ENCODE measurements around the gene PRKN. TPM values are rescaled to one million over a fixed set of nuclear protein-coding genes. Genes with fewer than 3 reads are reported as not detected.
A peak's percentile ranks its signal among the peaks of the same experiment; 100 is the strongest.

PRKN gene
- total RNA-seq, 1 donor from 2014 or later, result 2.8 TPM

DNA sequence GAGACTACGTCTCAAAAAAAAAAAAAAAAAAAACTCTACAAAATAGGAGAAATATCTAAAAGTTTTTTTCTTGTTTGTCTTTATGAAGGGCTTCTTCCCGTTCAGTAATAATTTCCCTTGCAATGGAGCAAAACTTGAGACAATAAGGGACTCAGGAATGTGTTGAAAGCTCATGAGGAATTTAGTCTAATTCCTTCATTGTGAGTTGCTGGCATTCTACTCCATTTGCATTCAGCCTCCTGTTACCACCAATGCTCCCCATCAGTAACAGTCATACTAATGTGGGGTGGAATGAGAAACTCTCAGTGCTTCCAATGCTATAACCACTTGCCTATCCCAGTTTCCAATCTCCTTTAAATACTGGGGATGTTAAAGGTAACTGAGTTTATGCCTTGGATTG, 877.0 kb downstream of the PRKN start:
- Histone ChIP-seq H3F3A (ENCODE audit: low read depth) (peaks cover 3% of the 10 kb centered on the region), H3K4me1 (peaks cover 11% of the 10 kb centered on the region), H3K27ac (peak overlapping the region; percentile 23), H2AFZ (replicated peaks) (no peak overlapping the region), H4K20me1 (ENCODE audit: low read depth) (no peaks in the 10 kb centered on the region), H3K27me3 (no peaks in the 10 kb centered on the region), H3K9ac (no peak overlapping the region), H3K79me2 (ENCODE audit: low read depth) (no peaks in the 10 kb centered on the region), H3K4me3 (no peak overlapping the region), H3K9me3 (ENCODE audit: low read depth) (no peaks in the 10 kb centered on the region), H3K4me2 (peak overlapping the region; percentile 25), H3K36me3 (no peaks in the 10 kb centered on the region)
- TF ChIP-seq, protein P1, sequence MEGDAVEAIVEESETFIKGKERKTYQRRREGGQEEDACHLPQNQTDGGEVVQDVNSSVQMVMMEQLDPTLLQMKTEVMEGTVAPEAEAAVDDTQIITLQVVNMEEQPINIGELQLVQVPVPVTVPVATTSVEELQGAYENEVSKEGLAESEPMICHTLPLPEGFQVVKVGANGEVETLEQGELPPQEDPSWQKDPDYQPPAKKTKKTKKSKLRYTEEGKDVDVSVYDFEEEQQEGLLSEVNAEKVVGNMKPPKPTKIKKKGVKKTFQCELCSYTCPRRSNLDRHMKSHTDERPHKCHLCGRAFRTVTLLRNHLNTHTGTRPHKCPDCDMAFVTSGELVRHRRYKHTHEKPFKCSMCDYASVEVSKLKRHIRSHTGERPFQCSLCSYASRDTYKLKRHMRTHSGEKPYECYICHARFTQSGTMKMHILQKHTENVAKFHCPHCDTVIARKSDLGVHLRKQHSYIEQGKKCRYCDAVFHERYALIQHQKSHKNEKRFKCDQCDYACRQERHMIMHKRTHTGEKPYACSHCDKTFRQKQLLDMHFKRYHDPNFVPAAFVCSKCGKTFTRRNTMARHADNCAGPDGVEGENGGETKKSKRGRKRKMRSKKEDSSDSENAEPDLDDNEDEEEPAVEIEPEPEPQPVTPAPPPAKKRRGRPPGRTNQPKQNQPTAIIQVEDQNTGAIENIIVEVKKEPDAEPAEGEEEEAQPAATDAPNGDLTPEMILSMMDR (IDR thresholded peaks at IDR 0.05), result no peak
- no peak for TF ChIP-seq EZH2 (IDR thresholded peaks at IDR 0.05)
- TF ChIP-seq EZH2phosphoT487 (IDR thresholded peaks at IDR 0.05), result no peak
- H3K9me3 Mint-ChIP-seq, result no peaks in the 10 kb centered on the region
- H3K27me3 Mint-ChIP-seq (ENCODE audit: insufficient read depth, low read depth), result peaks cover 2% of the 10 kb centered on the region
- DNase-seq (ENCODE audit: low spot score), result peak; percentile 70
- H3K27ac Mint-ChIP-seq, result no peak overlapping the region
- H3K4me1 Mint-ChIP-seq, result peaks cover 12% of the 10 kb centered on the region
- H3K36me3 Mint-ChIP-seq, result no peaks in the 10 kb centered on the region
- no peak overlapping the region for H3K4me3 Mint-ChIP-seq

DNA sequence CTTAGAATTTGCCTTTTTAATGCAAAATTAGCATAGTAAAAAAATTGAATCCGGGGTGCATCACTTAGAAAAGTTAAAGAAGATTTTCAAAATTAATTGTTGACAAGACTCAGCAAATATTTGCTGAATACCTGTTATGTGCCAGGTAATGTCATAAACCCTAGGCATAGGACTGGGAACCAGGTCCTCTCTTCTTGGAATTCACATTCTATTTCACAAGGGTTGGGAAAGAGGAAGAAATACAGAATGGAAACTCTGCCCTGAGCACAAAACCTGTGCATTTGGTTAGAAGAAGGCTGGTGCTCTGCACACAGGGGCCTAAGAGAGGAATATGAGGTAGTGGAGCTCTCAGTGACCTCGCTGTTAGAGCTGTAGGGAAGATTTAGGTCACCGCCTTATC, 879.9 kb downstream of the PRKN start:
- Histone ChIP-seq H3K9ac (no peak overlapping the region), H3K36me3 (no peaks in the 10 kb centered on the region), H3K79me2 (ENCODE audit: low read depth) (no peaks in the 10 kb centered on the region), H2AFZ (replicated peaks) (no peak overlapping the region), H3K4me2 (no peak overlapping the region), H3K27me3 (no peaks in the 10 kb centered on the region), H3K4me3 (no peak overlapping the region), H4K20me1 (ENCODE audit: low read depth) (no peaks in the 10 kb centered on the region), H3K9me3 (ENCODE audit: low read depth) (no peaks in the 10 kb centered on the region), H3K27ac (no peak overlapping the region), H3F3A (ENCODE audit: low read depth) (peaks cover 3% of the 10 kb centered on the region), H3K4me1 (peaks cover 11% of the 10 kb centered on the region)
- Mint-ChIP-seq H3K4me3 (no peak overlapping the region), H3K4me1 (peaks cover 4% of the 10 kb centered on the region), H3K36me3 (no peaks in the 10 kb centered on the region), H3K9me3 (no peaks in the 10 kb centered on the region), H3K27me3 (ENCODE audit: insufficient read depth, low read depth) (no peaks in the 10 kb centered on the region), H3K27ac (no peak overlapping the region)
- TF ChIP-seq, protein P1 (IDR thresholded peaks at IDR 0.05), result no peak
- no peak for TF ChIP-seq EZH2 (IDR thresholded peaks at IDR 0.05)
- no peak for TF ChIP-seq EZH2phosphoT487 (IDR thresholded peaks at IDR 0.05)
- DNase-seq (ENCODE audit: low spot score), result no peak

DNA sequence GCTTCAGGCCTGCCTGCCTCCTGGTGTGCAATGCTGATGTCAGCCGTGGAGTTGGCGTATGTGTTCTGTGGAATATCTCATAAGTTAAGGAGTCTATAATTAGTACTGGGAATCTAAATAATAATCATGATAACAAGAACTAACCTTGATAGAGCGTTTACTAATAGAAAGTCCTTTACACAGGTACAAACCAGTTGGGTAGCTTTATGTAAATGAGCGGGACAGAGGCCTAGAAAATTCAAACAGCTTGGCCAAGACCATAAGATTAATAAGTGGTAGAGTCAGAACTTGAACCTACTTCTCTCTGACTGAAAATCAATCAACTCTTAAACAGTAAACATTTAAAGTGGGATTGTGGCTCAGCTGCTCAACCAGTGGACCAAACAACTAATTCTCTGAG, 882.8 kb downstream of the PRKN start:
- no peak for DNase-seq (ENCODE audit: low spot score)
- Histone ChIP-seq H3K9ac (no peak overlapping the region), H3K27me3 (no peaks in the 10 kb centered on the region)

More for the DNA sequence above, 882.8 kb downstream of the PRKN start:
- Mint-ChIP-seq H3K9me3 (no peaks in the 10 kb centered on the region), H3K27ac (no peak overlapping the region), H3K4me1 (peaks cover 2% of the 10 kb centered on the region), H3K4me3 (no peak overlapping the region), H3K27me3 (ENCODE audit: insufficient read depth, low read depth) (no peaks in the 10 kb centered on the region), H3K36me3 (no peaks in the 10 kb centered on the region)
- H3K36me3 ChIP-seq, result no peaks in the 10 kb centered on the region
- TF ChIP-seq EZH2 (IDR thresholded peaks at IDR 0.05) (no peak), EZH2phosphoT487 (IDR thresholded peaks at IDR 0.05) (no peak)
- TF ChIP-seq, protein P1 (IDR thresholded peaks at IDR 0.05), result no peak
- no peak overlapping the region for H3K27ac ChIP-seq
- no peak overlapping the region for H3K4me2 ChIP-seq
- no peaks in the 10 kb centered on the region for H3K9me3 ChIP-seq (ENCODE audit: low read depth)
- H2AFZ ChIP-seq (replicated peaks), result no peak overlapping the region
- H4K20me1 ChIP-seq (ENCODE audit: low read depth), result no peaks in the 10 kb centered on the region
- no peaks in the 10 kb centered on the region for H3K4me1 ChIP-seq
- H3F3A ChIP-seq (ENCODE audit: low read depth), result no peaks in the 10 kb centered on the region
- H3K4me3 ChIP-seq, result no peak overlapping the region
- no peaks in the 10 kb centered on the region for H3K79me2 ChIP-seq (ENCODE audit: low read depth)

All from neural progenitor cell (in vitro differentiated cells).